ENCODE results near the gene SLC7A10. TPM values are rescaled to one million over a fixed set of nuclear protein-coding genes. Genes with fewer than 3 reads are reported as not detected.
"Not testable (repeated sequence)": the region's sequence is repeated elsewhere in the genome, so short reads cannot be mapped to it uniquely, and the experiment has no call there.

Gene SLC7A10
- total RNA-seq, 2 experiments from 2014 or later: not detected

- DNase-seq (no peak), ATAC-seq (ENCODE audit: poor library complexity) (no peak)
- Histone ChIP-seq H3K36me3 (ENCODE audit: insufficient read depth, low read length) (no peaks in the 10 kb centered on the region), H3K9me3 (ENCODE audit: control insufficient read depth in 1 of 2, insufficient read depth in 1 of 2, low read length in 2 of 2) (no peaks in the 10 kb centered on the region), H3K4me1 (ENCODE audit: insufficient read depth, low read length) (no peaks in the 10 kb centered on the region), H3K27ac (ENCODE audit: low read depth in 1 of 2, low read length in 2 of 2) (no peak overlapping the region), H3K4me3 (ENCODE audit: low read length) (no peak overlapping the region), H3K27me3 (ENCODE audit: control insufficient read depth in 1 of 2, insufficient read depth in 2 of 2, low read length in 2 of 2) (no peaks in the 10 kb centered on the region)
- no peaks in the 10 kb centered on the region for H3K27me3 Mint-ChIP-seq
- H3K4me1 Mint-ChIP-seq (ENCODE audit: low read depth): no peaks in the 10 kb centered on the region
- ChIA-PET POLR2A (no interaction called here), CTCF (no interaction called here)
- H3K4me3 Mint-ChIP-seq: no peak overlapping the region
- H3K36me3 Mint-ChIP-seq (ENCODE audit: low read depth): no peaks in the 10 kb centered on the region
- intact Hi-C loops (cut with DNase I, micrococcal nuclease): no loop called here
- no peaks in the 10 kb centered on the region for H3K9me3 Mint-ChIP-seq
- H3K27ac Mint-ChIP-seq: no peak overlapping the region
- TF ChIP-seq, protein P1, sequence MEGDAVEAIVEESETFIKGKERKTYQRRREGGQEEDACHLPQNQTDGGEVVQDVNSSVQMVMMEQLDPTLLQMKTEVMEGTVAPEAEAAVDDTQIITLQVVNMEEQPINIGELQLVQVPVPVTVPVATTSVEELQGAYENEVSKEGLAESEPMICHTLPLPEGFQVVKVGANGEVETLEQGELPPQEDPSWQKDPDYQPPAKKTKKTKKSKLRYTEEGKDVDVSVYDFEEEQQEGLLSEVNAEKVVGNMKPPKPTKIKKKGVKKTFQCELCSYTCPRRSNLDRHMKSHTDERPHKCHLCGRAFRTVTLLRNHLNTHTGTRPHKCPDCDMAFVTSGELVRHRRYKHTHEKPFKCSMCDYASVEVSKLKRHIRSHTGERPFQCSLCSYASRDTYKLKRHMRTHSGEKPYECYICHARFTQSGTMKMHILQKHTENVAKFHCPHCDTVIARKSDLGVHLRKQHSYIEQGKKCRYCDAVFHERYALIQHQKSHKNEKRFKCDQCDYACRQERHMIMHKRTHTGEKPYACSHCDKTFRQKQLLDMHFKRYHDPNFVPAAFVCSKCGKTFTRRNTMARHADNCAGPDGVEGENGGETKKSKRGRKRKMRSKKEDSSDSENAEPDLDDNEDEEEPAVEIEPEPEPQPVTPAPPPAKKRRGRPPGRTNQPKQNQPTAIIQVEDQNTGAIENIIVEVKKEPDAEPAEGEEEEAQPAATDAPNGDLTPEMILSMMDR (IDR thresholded peaks at IDR 0.05): no peak
Measured at GRCh38 chr19:33211794-33212435, 13.7 kb downstream of the SLC7A10 start.

DNA sequence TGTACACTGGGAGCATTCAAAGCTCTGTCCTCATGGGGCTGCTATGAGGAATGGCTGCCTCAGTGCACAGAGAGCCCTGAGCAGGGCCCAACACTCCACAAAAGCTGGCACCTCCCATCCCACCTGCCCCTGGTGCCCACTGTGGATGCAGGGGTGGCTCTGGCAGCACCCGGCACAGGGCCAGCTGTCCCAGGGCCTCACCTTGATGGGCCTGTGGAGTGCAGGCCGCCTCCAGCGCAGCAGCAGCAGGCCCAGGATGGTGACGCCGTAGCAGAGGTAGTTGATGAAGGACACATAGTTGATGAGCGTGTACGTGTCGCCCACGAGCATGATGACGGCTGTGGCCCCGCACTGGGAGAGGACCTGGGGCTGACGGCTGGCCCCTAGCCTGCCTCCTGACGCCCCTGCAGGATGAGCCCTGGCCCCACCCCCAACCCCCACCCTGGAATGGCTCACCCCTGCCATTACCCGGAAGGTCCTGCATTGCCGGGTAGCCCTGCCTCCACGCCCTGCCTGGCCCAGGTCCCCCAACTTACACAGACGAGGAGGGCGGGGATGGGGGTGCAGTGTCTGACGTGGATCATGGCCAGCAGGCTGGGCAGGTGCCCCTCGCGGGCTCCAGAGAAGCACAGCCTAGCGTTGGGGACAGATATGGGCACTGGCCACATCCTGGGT, 15.2 kb downstream of the SLC7A10 start:
- Mint-ChIP-seq H3K4me1 (ENCODE audit: low read depth) (no peaks in the 10 kb centered on the region), H3K27ac (no peak overlapping the region), H3K36me3 (ENCODE audit: low read depth) (no peaks in the 10 kb centered on the region), H3K9me3 (no peaks in the 10 kb centered on the region), H3K4me3 (no peak overlapping the region), H3K27me3 (no peaks in the 10 kb centered on the region)
- intact Hi-C loops (cut with DNase I, micrococcal nuclease): no loop called here
- ATAC-seq (ENCODE audit: poor library complexity): no peak
- H3K36me3 ChIP-seq (ENCODE audit: insufficient read depth, low read length): no peaks in the 10 kb centered on the region
- DNase-seq: no peak
- no peak overlapping the region for H3K27ac ChIP-seq (ENCODE audit: low read depth in 1 of 2, low read length in 2 of 2)
- no peaks in the 10 kb centered on the region for H3K27me3 ChIP-seq (ENCODE audit: control insufficient read depth in 1 of 2, insufficient read depth in 2 of 2, low read length in 2 of 2)
- TF ChIP-seq, protein P1 (IDR thresholded peaks at IDR 0.05): no peak
- no peaks in the 10 kb centered on the region for H3K4me1 ChIP-seq (ENCODE audit: insufficient read depth, low read length)
- ChIA-PET CTCF (no interaction called here), POLR2A (no interaction called here)
- H3K4me3 ChIP-seq (ENCODE audit: low read length): no peak overlapping the region
- H3K9me3 ChIP-seq (ENCODE audit: control insufficient read depth in 1 of 2, insufficient read depth in 1 of 2, low read length in 2 of 2): no peaks in the 10 kb centered on the region

GRCh38 chr19:33209850-33210230, 15.8 kb downstream of the SLC7A10 start:
- CTCF ChIA-PET; H3K4me1 ChIP-seq (ENCODE audit: insufficient read depth, low read length); POLR2A ChIA-PET; ATAC-seq (ENCODE audit: poor library complexity); H3K9me3 ChIP-seq (ENCODE audit: control insufficient read depth in 1 of 2, insufficient read depth in 1 of 2, low read length in 2 of 2); H3K4me3 Mint-ChIP-seq; intact Hi-C loops (cut with DNase I, micrococcal nuclease); H3K36me3 ChIP-seq (ENCODE audit: insufficient read depth, low read length); DNase-seq; H3K4me3 ChIP-seq (ENCODE audit: low read length); H3K36me3 Mint-ChIP-seq (ENCODE audit: low read depth); H3K27me3 Mint-ChIP-seq; H3K4me1 Mint-ChIP-seq (ENCODE audit: low read depth); H3K27ac Mint-ChIP-seq; H3K27me3 ChIP-seq (ENCODE audit: control insufficient read depth in 1 of 2, insufficient read depth in 2 of 2, low read length in 2 of 2); H3K27ac ChIP-seq (ENCODE audit: low read depth in 1 of 2, low read length in 2 of 2); H3K9me3 Mint-ChIP-seq: not testable (repeated sequence)

Data from CD4-positive, alpha-beta T cell (primary cell).